Loucy (cell line): ENCODE data around the gene MYF6.

Experiments used
- CTCF ChIP-seq: fragments of 200-600 bp; sonication (generic); conservative IDR thresholded peaks from 2 replicates; pipeline ENCODE4 v1.5.1; 2014; ENCODE audit warnings: mild to moderate bottlenecking, antibody characterized with exemption, low read length
- EZH2phosphoT487 ChIP-seq: fragments of 200-600 bp; IDR thresholded peaks from 2 replicates; pipeline ENCODE4 v1.6.1; 2018; ENCODE audit warnings: antibody characterized with exemption, mild to moderate bottlenecking, moderate library complexity, borderline replicate concordance

GRCh38 chr12:80684077-80684495 is 23.3 kb upstream of the MYF6 start:
- TF ChIP-seq CTCF = no peak
- TF ChIP-seq EZH2phosphoT487 = no peak
